ENCODE measurements around the gene FGF7.
"Not testable (repeated sequence)": the region's sequence is repeated elsewhere in the genome, so short reads cannot be mapped to it uniquely, and the experiment has no call there.

Gene FGF7

GRCh38 chr15:49495993-49496753 lies 73.1 kb downstream of the FGF7 start:
- no peak for DNase-seq

GRCh38 chr15:49501586-49501985 lies 78.5 kb downstream of the FGF7 start:
- no peak for DNase-seq

GRCh38 chr15:49506341-49506740 lies 83.3 kb downstream of the FGF7 start:
- no peak for DNase-seq

- no peak for DNase-seq
Observed at GRCh38 chr15:49507261-49507660, 84.2 kb downstream of the FGF7 start.

- not testable (repeated sequence) for DNase-seq
Observed at GRCh38 chr15:49512739-49513138, 89.7 kb downstream of the FGF7 start.

- DNase-seq = no peak
Observed at GRCh38 chr15:49521802-49522201, 98.8 kb downstream of the FGF7 start.

- DNase-seq = no peak
Observed at GRCh38 chr15:49528289-49528688, 105.2 kb downstream of the FGF7 start.

GRCh38 chr15:49530092-49530491 lies 107.0 kb downstream of the FGF7 start:
- no peak for DNase-seq

Measured in SW 1271 (cell line).